Smooth muscle cell (in vitro differentiated cells): ENCODE data around the gene ADH4. TPM values are rescaled to one million over a fixed set of nuclear protein-coding genes. Genes with fewer than 3 reads are reported as not detected.

Experiments
- DNase-seq: peaks from one replicate; lab custom pipeline; 2025; ENCODE audit not compliant: unreplicated experiment; lab: John Stamatoyannopoulos, UW
- H2AFZ ChIP-seq: fragments of 200-600 bp; sonication (generic); 2 replicates; pipeline ENCODE4 v1.6.0; 2016; ENCODE audit warnings: antibody characterized with exemption, low read depth, mild to moderate bottlenecking
- H3F3A ChIP-seq: fragments of 200-600 bp; sonication (generic); 2 replicates; pipeline ENCODE4 v1.6.0; 2017; ENCODE audit warnings: antibody characterized with exemption, low read depth
- H3K27ac ChIP-seq: fragments of 200-600 bp; sonication (generic); 2 replicates; pipeline ENCODE4 v1.5.1; 2016; ENCODE audit warnings: low read depth, mild to moderate bottlenecking
- H3K27me3 ChIP-seq: fragments of 200-600 bp; sonication (generic); 2 replicates; pipeline ENCODE4 v1.6.1; 2016; ENCODE audit warnings: low read depth, mild to moderate bottlenecking
- H3K36me3 ChIP-seq: fragments of 200-600 bp; sonication (generic); 2 replicates; pipeline ENCODE4 v1.5.1; 2016; ENCODE audit warnings: low read depth
- H3K4me1 ChIP-seq: fragments of 200-600 bp; sonication (generic); 2 replicates; pipeline ENCODE4 v1.5.1; 2016; ENCODE audit warnings: low read depth
- H3K4me2 ChIP-seq: fragments of 200-600 bp; sonication (generic); 2 replicates; pipeline ENCODE4 v1.6.0; 2016; ENCODE audit warnings: mild to moderate bottlenecking
- H3K4me3 ChIP-seq: fragments of 200-600 bp; sonication (generic); 2 replicates; pipeline ENCODE4 v1.5.1; 2016; ENCODE audit warnings: mild to moderate bottlenecking
- H3K79me2 ChIP-seq: fragments of 200-600 bp; sonication (generic); 2 replicates; pipeline ENCODE4 v1.6.0; 2016; ENCODE audit warnings: low read depth, mild to moderate bottlenecking
- H3K9ac ChIP-seq: fragments of 200-600 bp; sonication (generic); 2 replicates; pipeline ENCODE4 v1.6.0; 2016; ENCODE audit warnings: low read depth
- H3K9me3 ChIP-seq: fragments of 200-600 bp; sonication (generic); replicated peaks from 2 replicates; pipeline ENCODE4 v1.5.1; 2016; ENCODE audit warnings: low read depth
- H4K20me1 ChIP-seq: fragments of 200-600 bp; sonication (generic); 2 replicates; pipeline ENCODE4 v1.6.0; 2016; ENCODE audit warnings: low read depth
- CTCF ChIP-seq: fragments of 200-600 bp; sonication (generic); IDR thresholded peaks from 2 replicates; pipeline ENCODE4 v1.5.1; 2017; ENCODE audit warnings: borderline replicate concordance, mild to moderate bottlenecking, antibody characterized with exemption; ENCODE audit not compliant: insufficient read depth, poor library complexity, severe bottlenecking
- WGBS: methylation state at CpG from one replicate; pipeline ENCODE4 v1.1.7; 2016; ENCODE audit warnings: low lambda C conversion rate; 5-methylcytosine and 5-hydroxymethylcytosine counted together
- polyA plus RNA-seq: library from polyadenylated mRNA; unstranded; fragments of >200 nt; fragmentation: Nextera tagmentation; extraction: Ambion mirVana; gene quantifications from 2 replicates; pipeline ENCODE4 v1.2.1, GENCODE V29; 2016
- total RNA-seq: library from RNA; depleted of rRNA; stranded (reverse); fragments of >200 nt; gene quantifications from 2 replicates; pipeline ENCODE4 v1.2.3, GENCODE V29; 2014

Gene ADH4
- total and polyA plus RNA-seq, 2 experiments from 2014 or later = not detected

- no peaks in the 10 kb centered on the region for H3K9me3 ChIP-seq
- H3K4me2 ChIP-seq = peak overlapping the region; percentile 89
- H3K9ac ChIP-seq = no peak overlapping the region
- WGBS = 53% methylated on average over 2 of the region's 2 CpGs
- peaks cover 5% of the 10 kb centered on the region for H3F3A ChIP-seq
- peak overlapping the region; percentile 39 for H2AFZ ChIP-seq
- DNase-seq = no peak
- peak overlapping the region; percentile 38 for H3K27ac ChIP-seq
- H3K36me3 ChIP-seq = no peaks in the 10 kb centered on the region
- peaks cover 26% of the 10 kb centered on the region for H3K4me1 ChIP-seq
- no peak for TF ChIP-seq CTCF
- H4K20me1 ChIP-seq = peaks cover 8% of the 10 kb centered on the region
- H3K79me2 ChIP-seq = peaks cover 43% of the 10 kb centered on the region
- H3K27me3 ChIP-seq = no peaks in the 10 kb centered on the region
- peak overlapping the region; percentile 91 for H3K4me3 ChIP-seq
Measured at GRCh38 chr4:99090481-99091215, 53.4 kb downstream of the ADH4 start.

- Histone ChIP-seq H3K36me3 (peaks cover 10% of the 10 kb centered on the region), H3K9me3 (no peaks in the 10 kb centered on the region), H3K9ac (peak within 1 kb of the TSS; percentile 90), H3F3A (peaks cover 5% of the 10 kb centered on the region), H3K4me3 (peak within 1 kb of the TSS; percentile 91), H3K4me1 (peaks cover 26% of the 10 kb centered on the region), H3K4me2 (peak within 1 kb of the TSS; percentile 89), H3K27ac (peak within 1 kb of the TSS; percentile 85), H3K27me3 (no peaks in the 10 kb centered on the region), H3K79me2 (peaks cover 60% of the 10 kb centered on the region), H2AFZ (peak within 1 kb of the TSS; percentile 83), H4K20me1 (peaks cover 25% of the 10 kb centered on the region)
- peak; percentile 72 for DNase-seq
- under 1% methylated on average over 47 of the region's 53 CpGs for WGBS
- no peak for TF ChIP-seq CTCF
Measured at GRCh38 chr4:99088481-99089365, 55.4 kb downstream of the ADH4 start, which contains the start of gene ADH5. ADH5 (minus strand) TSS chr4:99088788; CDS start chr4:99088700, 88 bp downstream.

DNA sequence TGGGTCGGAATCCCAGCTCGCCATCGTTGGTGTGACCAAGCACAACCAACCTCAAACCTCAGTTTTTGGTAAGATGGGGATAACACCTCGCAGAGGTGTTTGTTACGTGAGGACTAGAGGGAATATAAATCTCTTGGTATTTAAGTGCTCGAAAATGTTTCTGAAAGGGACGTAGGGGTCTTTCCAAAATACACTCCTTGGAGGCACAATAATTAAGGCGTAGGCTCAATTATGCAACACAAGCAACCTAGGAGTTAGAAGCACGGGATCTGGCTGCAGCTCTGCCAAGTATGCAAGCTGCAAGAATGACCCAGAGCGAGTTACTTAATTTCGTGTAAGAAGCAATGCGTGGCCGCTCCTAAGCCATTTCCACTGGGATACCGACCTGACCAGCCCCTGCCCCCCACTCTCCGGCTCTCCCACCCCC lies 56.1 kb downstream of the ADH4 start:
- 2% methylated on average over 15 of the region's 15 CpGs for WGBS
- Histone ChIP-seq H3K4me2 (peak overlapping the region; percentile 89), H2AFZ (no peak overlapping the region), H3K4me1 (peaks cover 26% of the 10 kb centered on the region), H4K20me1 (peaks cover 29% of the 10 kb centered on the region), H3K36me3 (peaks cover 10% of the 10 kb centered on the region), H3K9ac (peak overlapping the region; percentile 90), H3K27me3 (no peaks in the 10 kb centered on the region), H3F3A (peaks cover 5% of the 10 kb centered on the region), H3K4me3 (peak overlapping the region; percentile 91), H3K9me3 (no peaks in the 10 kb centered on the region), H3K79me2 (peaks cover 60% of the 10 kb centered on the region), H3K27ac (peak overlapping the region; percentile 85)
- no peak for TF ChIP-seq CTCF
- DNase-seq = no peak
